Camera-type eye (tissue), 1 donor: Measurements from ENCODE around the gene EFCAB6. TPM values are rescaled to one million over a fixed set of nuclear protein-coding genes. Genes with fewer than 3 reads are reported as not detected.

Experiments used
- total RNA-seq: library from RNA; depleted of rRNA; stranded (reverse); fragments of >200 nt; gene quantifications from one replicate; pipeline ENCODE4 v1.2.3, GENCODE V29; 2014

EFCAB6 gene
- 15.9 TPM for total RNA-seq

GRCh38 chr22:43812149-43812842 is at the start of gene EFCAB6:
Gene EFCAB6 (minus strand): TSS chr22:43812305. CDS start chr22:43782318, 29,987 bp downstream.

Other genes with a start within 250 kb of the EFCAB6 start
- gene SULT4A1, start 50.2 kb upstream of the EFCAB6 start, total RNA-seq: 10.0 TPM
- 0.16 TPM for gene PNPLA5, start 79.7 kb upstream of the EFCAB6 start, total RNA-seq
- 47.3 TPM for gene PNPLA3, start 111.5 kb upstream of the EFCAB6 start, total RNA-seq
- 47.9 TPM for gene SAMM50, start 143.1 kb upstream of the EFCAB6 start, total RNA-seq
- gene PARVB, start 212.0 kb upstream of the EFCAB6 start, total RNA-seq: 22.0 TPM